GM08714 (cell line): ENCODE results near the gene MRC2.

ENCODE experiments used
- H3K4me3 ChIP-seq: fragments of 200-500 bp; sonication (Bioruptor generic); 2 replicates; pipeline ENCODE4 v1.5.1; 2014; ENCODE audit warnings: mild to moderate bottlenecking, low read length, inconsistent platforms
- ZNF274 ChIP-seq: IDR thresholded peaks from 2 replicates; pipeline ENCODE4 v1.6.1; 2012; ENCODE audit warnings: mild to moderate bottlenecking, low read depth, low read length

Gene MRC2

DNA sequence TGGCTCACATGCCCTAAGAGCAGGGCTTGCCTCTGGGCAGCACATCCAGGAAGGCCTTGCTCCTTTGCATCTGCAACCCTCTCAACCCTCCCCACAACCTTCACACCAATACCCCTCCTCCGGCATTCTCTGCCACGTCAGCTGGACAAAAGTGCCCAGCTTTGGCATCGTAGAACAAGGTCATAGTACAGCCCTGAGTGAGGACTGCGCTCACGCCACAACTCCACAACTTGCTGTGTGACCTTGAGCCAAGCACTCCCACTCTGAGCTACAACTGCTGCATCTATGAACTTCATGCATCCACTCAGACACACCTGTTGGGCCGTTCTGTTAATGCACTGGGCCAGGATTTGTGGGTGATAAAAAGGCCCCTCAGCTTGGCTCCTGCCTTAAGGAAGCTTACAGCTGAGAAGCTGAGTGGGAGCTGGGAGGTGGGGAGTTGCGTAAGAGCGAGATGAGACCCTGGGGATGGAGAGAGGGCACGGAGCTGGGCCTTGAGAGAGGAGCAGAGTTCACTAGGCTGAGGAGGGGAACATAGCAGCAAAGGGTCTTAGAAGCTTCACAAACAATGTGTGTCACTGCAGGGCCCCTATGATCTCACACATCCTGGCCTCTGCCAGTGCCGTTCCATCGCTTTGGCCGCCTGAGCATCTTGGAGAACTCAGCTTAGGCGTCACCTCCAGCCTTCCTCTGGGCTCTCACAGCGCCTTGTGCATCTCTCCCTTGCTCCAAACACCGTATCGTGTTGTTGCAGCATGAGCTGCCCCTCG, 8.6 kb upstream of the MRC2 start:
- no peak overlapping the region for H3K4me3 ChIP-seq
- no peak for TF ChIP-seq ZNF274

DNA sequence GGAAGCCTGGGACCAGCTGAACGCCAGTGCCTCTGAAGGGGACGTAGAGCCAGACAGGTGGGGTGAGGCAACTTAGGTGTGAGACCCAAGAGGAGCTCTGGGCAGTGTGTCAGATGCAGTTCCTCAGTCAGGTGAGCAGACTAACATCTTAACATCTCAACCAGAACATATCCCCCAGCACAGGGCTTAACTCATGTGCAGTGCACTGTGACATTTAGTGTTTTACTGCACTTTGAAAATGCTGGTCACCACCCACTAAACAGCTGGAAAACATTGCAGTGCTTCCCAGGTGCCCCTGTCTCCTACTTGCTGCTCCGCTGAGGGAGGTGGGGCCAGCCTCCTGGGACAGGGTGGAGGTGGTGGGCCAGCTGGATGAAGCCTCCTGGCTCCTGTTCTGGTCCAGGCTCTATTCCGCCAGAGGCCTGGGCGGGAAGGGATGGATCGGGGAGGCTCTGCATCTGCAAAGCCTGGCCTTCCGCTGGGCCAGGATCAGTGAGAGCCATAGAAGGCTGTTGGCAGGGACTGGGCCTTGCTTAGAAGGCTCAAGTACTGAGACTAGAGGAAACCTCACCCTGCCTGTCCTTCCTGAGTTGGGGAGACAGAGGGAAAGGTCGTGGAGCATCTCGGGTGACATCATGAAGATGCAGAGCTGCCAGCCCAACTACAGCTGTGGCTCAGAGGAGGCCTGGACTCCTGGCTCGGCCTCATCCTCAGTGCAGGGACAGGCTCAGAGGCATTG, 7.9 kb upstream of the MRC2 start:
- H3K4me3 ChIP-seq = no peak overlapping the region
- no peak for TF ChIP-seq ZNF274

DNA sequence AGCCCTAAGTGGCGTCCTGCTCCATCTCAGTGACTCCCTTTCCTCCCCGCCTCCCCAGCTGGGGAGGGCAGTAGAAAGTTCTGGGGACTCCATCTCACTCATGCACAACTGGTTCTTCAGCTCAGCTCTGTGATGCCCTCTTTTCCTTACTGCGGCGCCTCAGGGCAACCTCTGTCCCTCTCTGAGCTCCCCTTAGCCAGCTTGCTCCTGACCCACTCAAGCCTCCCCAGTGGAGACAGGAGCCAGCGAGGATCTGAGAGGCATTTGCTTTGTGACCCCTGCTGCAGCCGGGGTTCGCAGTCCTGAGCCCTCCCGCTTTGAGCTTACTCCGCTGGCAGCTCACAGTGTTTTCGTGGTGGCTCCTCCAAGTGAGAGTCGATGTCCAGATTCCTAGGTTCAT, 6.2 kb upstream of the MRC2 start:
- no peak overlapping the region for H3K4me3 ChIP-seq
- no peak for TF ChIP-seq ZNF274

DNA sequence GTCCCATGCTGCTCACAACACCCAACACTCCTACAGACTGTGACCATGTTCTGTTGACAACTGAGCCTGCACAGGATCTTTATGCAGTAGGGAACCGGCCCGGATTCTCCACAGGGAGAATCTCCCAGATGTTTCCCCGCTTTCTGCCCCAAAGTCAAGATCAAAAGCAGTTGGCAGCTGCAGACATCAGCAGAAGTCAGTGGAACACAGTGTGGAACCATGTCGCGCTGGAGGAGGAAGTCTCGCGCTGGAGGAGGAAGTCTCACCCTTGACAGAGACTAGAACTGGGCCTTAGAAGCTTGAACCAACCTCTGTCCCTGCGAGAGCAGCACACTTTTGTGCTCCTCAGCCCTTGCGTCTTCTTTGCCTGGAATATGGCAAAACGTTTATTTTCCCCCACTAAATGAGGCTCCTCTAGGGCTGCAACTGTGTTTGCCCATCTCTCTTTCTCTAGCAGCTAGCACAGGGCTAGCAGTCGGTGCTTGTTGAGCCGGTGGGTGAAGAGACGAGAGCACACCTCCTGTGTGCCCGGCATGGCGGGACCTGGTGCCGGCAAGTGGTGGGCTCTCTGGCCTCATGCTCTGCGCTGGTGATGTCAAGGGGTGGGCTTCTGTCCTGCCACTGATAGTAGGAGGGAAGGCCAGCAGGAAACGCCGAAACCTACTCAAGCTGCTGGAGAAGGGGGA, 2.1 kb upstream of the MRC2 start:
- no peak for TF ChIP-seq ZNF274
- H3K4me3 ChIP-seq = no peak overlapping the region

DNA sequence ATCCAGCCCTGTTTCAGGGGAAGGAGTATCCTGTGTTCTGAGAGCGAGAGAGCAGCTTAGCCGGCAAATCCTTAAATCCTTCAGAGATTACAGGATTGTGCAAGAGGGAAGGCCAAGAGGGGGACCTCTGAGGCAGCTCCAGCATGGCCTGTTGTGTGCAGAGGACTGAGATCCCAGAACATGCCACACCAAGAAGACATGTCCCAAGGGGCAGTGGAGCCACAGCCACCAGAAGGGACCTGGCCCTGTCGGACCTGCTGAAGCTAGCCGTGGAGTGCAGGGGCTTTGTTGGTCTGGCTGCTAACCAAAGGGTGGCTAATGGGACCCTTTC, 1.6 kb upstream of the MRC2 start:
- H3K4me3 ChIP-seq = no peak overlapping the region
- TF ChIP-seq ZNF274 = no peak

DNA sequence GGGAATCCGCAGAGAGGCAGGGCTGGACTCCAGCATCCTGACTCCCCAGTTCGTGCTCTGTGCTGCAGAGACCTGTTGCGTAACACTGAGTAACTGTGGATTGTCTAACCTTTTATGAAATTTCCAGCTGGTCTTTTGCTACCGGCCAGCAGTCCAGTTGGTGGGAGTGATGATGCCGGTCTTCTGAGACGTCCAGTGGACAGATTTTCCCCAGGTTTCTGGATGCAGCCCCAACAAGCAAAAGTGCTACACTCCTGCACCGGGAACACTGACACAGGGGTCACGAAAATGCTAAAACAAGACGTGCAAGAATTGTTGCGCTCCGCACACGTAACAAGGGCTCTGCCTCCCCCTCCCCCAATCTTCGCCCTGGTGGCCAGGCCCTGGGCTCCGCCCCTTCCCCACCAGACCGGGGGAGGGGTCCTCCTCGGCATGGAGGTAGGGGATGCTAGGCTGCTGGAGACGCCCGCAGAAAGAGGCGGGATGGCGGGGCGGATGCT, 701 bp upstream of the MRC2 start:
- peak overlapping the region; percentile 53; the same call in 1 of the 2 replicates for H3K4me3 ChIP-seq

DNA sequence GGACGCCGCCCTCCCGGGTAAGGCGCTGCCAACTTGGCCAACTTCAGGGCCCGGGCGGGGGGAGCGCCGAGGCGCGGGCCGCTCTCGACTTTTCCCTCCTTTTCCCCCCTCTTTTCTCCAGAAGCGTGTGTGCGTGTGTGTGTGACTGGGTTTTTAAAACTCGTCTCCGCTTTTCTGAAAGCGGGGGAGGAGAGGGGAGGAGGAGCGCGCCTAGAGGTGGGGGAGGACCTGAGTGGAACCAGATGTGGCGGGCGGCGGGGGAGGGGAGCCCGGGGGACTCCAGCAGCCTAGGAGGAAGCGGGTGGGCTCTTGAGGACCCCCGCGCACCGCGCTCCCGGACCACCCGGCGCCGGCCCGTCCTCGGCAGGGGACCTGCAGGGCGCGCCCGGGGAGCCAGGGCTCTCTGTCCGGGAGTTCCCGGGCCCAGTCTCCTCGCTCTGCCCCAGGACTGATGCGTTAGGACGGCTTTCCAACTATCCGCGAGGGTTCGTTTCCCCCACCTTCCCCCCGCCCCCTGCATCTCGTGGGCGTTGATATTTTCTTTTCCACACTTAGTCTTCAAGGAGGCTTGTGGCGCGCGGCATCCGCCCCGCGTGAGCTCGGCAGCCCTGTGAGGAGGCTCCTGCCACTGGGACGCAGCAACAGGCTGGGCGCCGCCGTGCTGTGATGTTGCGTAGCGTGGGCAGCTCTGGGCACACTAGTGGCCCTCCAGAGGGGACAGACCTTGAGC, 599 bp downstream of the MRC2 start:
- H3K4me3 ChIP-seq = peak overlapping the region; percentile 53; the same call in 1 of the 2 replicates
- TF ChIP-seq ZNF274 = no peak

More for the DNA sequence above, 701 bp upstream of the MRC2 start:
- no peak for TF ChIP-seq ZNF274

DNA sequence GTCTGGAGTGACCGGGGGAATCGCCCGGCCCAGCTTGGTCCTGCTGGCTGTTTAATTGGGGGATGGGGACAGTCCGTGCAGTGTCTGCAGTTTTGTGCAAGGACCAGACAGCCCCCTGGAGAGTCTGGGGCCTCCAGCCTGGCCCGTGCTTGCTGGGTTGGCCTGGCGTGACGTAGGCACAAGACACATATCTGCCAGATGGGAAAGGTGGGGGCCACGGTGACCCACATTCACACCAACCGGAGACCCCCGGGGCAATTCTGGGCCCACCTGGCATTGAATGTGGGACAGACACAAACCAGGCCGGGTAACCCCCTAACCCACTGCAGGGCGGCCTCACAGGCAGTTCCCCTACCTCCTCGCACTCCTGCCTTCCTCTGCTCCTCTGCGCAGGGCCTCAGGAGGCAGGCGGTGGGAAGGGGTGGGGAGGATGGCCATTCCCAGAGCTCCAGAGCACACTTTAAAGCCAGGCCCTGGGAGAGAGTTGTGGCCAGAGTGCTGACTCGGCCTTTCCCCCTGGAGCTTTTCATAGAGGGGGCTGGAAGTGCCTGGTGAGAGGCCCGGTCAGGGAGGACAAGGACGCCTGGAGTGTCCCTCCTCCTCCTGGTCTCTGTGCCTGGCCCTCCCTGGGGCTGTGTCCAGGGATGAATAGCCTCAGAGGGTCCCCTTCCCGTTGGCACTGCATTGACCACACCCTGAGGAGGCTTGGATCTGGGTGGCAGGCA, 1.5 kb downstream of the MRC2 start:
- no peak overlapping the region for H3K4me3 ChIP-seq
- no peak for TF ChIP-seq ZNF274

DNA sequence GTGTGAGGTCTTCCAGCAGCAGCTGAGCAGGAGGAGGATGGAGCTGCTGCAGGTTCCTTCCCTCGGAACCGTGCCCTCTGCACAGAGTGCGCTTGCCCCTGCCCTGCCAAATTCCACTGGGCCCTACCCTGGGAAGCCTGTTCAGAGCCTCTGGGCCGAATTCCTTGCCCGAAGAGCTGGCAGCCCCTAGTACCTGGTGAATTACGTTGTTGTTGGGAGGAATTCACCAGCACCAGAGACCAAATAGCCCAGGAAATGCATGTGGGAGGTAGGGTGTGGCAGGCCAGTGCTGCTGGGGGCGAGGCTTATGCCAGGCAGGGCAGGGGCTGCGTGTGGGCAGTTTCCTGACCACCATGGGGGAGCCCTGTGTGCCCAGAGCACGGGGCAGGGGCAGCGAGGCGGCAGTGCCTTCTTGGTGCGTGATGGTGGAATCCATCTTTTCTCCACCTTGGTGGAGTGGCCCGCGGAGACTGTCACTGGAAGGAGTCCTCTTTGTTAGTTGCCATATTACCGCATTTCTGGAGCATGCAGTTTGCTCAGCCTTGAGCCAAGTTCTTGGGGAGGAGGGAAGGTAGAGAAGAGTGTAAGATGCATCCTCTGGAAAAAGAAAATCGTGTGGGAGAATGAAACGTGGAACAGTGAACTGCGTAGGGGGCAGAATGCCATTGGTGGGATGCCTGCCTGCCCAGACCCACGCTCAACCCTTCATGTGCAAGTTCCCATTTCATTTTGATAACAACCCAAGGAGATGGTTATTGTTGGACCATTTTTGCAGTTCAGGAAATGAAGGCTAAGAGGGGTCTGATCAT, 2.3 kb downstream of the MRC2 start:
- no peak for TF ChIP-seq ZNF274
- H3K4me3 ChIP-seq = no peak overlapping the region

DNA sequence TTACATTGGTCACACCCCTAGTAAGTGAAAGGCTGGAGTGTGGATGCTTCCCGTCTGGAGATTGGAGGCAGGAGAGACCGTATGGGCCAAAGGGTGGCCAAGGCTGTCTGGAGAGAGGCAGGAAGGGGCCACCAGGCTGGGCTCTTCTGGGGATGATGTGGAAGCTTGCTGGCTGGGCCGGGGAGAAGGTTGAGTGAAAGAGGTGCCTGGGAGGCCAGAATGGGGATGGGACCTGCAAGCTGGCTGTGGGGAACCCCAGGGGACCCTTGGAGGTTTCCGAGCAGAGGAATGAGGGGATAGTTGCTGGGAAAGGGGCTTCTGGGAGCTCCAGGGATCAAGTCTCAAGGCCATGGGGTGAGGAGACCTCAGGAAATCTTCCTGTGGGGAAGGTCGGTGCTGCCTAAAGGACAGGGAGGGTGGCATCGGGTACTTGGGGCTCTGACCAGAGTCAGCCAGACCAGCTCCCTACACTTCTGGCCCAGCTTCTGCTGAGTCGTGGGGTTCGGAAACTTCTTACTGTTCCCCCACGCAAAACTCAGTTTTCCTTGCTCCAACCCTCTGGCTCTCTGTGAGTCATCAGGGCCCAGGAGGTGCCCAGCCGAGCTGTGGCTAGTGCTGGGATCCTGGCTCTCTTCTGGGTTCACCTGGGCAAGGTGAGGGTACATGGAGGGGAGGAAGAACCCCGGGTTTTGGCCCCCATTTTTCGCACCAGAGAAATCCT, 3.1 kb downstream of the MRC2 start:
- TF ChIP-seq ZNF274 = no peak
- no peak overlapping the region for H3K4me3 ChIP-seq

DNA sequence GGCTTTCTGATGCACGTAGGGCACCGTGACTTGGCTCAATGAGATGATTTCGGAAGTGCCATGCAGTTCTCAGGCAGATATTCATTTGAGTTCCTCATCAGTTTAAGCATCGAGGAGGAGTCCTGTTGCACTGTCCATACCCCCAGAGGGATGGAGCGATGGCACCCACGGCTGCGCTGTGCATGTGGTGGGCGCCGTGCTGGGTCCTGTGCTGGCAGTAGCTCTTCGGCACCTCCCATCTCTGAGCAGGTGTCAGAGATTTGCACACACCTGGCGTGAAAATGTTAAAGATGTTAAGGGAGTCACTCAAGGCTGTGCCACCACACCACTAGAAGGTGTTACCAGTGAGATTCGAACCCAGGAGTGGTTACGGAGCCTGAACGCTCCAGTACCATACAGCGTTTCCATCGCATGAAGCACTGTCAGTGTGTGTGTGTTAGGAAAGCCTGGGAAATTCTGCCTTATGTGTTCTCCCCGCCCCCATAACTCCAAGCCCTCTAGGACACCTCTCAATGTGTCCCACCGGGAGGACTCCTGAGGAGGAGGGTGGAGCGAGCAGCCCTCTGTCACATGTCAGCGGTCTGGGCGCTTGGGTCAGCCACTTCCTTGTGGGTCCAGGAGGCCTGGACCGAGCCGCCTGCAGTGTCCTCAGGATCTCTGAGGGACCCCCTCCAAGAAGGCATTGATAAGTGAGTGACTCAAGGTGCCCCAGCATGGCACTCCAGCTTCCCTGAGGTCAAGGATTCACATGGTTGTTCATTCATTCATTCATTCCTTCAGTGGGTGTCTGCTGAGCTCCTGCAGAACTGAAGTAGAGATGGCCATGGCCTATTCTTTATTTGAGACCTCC, 3.8 kb downstream of the MRC2 start:
- no peak for TF ChIP-seq ZNF274
- no peak overlapping the region for H3K4me3 ChIP-seq
